ENCODE data around the gene GRWD1.

The GRWD1 gene

DNA sequence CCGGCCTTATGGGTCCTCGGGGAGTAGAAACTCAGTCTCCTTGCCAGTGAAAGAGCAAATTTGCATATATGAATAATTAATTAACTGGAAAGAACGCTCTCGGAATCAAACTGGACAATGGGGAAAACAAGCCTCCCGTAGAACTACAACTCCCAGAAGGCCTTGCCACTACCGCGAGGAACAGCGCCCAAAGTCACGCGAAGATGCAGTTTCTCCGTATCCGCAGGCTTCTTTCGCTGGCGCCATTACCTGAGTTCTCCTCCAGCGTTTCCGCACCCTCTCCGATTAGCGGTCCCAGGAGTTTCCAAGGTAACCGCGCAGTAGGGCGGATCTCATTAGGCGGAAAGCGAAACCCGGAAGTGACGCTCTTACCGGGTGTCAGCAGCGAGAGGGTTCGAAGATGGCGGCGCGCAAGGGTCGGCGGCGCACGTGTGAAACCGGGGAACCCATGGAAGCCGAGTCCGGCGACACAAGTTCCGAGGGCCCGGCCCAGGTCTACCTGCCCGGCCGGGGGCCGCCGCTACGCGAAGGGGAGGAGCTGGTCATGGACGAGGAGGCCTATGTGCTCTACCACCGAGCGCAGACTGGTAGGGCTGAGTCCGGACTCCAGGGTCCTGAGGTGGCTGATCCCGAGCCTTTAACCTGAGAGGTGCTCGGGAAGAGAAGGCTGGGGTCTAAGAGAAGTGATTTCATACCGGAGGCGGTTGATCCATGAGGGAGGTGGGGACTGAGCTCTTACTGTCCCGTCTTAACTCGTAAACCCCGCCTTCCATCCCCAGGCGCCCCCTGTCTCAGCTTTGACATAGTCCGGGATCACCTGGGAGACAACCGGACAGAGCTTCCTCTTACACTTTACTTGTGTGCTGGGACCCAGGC is at the start of gene GRWD1:
Gene GRWD1, plus strand, starts transcription at position 378 of the 876 bp plus-strand sequence. Its CDS starts 23 bp downstream, at position 401.
- DNase-seq (ENCODE audit: low spot score) = peak; percentile 96

DNA sequence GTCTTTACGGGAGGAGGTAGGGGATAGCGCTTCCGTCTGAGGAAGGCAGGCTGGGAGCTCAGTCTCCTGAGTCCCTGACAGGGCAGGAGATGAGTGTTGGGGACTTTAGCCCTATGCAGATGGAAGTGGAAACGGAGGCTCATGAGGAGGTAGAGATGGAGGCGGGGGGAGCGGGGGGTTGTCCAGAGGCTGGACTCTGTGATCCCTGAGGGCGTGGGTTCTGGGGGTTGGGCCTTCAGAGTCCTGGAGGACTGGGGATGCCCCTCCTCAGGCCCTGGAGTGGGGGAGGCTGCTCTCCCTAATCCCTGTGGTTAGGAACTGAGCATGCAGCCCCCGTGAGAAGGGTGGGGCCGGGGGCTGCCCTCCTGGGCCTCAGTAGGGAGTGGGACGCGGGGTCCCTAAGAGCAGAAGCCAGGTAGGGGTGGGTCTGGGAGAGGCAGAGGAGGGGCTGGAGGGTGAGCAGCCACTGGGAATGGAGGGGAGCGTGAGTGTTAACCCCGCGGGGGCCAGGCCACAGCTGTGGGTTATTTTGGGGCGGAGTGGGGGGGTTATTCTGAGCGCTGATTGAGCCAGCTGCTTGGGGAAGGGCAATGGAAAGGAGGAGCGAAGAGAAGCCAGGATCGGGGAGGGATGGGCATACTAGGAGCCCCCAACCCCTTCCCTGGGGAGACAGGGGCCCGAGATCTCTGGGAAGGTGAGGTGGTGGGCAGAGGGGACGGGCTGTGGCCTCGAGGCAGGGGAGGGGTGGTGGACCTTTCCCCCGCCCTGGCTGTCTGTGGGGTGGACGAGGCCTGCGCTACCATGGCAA is 49.6 kb upstream of the GRWD1 start:
- no peak for DNase-seq (ENCODE audit: low spot score)

DNA sequence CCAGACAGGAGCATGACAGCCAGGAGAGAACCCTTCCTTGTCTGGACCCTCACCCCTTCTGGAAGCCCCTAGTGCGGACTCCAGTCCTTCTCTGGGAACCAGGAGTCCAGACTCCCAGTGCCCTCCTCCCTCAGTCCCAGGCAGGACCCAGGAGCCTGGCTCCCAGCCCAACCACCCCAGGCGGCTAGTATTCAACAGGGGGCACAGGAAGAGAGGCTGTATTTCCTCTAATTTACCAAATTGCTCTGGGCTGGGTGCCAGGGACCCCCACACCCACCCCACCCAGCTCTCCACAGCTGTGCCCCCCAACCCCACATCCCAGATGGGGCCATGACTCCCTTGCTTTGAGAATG is 49.0 kb upstream of the GRWD1 start:
- no peak for DNase-seq (ENCODE audit: low spot score)

DNA sequence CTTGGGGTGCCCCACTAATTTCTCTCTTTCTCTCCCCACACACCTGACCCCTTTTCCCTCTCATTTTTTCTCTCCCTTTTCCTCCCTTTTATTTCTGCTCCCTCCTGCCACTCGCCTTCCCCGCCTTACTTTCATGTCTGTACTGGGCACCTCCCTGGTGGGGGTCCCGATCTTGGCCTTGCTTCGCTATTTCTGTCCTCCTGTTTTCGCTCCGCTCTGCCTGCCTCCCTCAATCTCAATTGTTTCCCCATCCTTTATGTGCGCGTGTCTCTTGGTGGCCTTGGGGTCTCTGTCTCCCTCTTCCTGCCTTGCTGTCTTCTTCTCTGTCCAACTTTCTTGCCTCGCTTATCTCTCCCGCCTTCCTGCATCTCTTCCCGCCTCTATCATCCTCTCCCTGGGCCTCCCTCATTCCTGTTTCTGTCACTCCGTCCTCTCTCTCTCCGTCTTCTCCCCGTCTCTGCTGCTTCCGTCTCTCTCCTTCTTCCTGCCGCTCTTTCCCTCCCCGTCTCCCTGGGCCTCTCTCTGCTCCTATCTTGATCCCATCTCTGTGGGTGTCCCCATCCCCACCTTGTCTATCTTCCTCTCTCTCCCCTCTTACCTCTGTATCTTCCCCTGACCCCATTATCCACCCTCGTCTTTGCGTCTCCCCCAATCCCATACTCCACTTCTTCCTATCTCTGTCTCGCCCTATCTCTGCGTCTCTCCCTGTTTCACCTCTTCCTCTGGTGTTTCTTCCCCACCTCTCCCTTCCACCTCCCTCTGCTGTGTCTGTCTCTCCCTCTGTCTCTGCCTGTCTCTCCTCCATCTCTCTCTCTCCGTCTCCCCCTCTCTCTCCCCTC is 48.3 kb upstream of the GRWD1 start:
- no peak for DNase-seq (ENCODE audit: low spot score)

DNA sequence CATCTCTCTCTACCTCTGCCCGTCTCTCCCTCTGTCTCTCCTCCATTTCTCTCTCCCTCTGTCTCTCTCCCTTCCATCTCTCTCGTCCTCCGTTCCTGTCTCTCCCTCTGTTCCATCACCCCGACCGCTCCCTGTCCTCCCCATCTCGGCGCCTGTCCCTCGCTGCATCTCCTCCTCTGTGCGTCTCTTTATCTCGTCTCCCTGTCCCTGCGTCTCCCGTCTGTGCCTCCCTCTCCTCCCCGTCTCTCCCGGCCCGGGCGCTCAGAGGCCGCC is 47.7 kb upstream of the GRWD1 start:
- peak; percentile 23 for DNase-seq (ENCODE audit: low spot score)

DNA sequence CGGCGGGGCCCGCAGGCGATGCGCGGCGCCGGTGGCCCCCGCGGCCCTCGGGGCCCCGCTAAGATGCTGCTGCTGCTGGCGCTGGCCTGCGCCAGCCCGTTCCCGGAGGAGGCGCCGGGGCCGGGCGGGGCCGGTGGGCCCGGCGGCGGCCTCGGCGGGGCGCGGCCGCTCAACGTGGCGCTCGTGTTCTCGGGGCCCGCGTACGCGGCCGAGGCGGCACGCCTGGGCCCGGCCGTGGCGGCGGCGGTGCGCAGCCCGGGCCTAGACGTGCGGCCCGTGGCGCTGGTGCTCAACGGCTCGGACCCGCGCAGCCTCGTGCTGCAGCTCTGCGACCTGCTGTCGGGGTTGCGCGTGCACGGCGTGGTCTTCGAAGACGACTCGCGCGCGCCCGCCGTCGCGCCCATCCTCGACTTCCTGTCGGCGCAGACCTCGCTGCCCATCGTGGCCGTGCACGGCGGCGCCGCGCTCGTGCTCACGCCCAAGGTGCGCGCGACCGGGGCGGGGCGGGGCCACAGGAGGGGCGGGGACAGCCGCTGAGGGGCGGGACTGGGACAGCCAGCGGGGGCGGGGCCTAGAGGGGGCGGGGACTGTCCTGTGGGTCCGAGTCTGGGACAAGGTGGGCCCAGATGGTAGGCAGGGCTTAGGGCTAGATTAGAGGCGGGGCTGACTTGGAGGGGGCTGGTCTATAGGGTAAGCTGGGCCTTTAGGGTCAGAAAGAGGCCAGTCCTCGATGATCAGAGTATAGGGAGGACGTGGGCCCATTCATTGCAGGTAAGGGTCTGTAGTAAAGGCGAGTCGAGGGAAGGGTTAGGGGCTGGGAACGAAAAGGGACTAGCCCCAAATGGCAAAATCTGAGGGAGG is 47.2 kb upstream of the GRWD1 start:
- peak; percentile 75 for DNase-seq (ENCODE audit: low spot score)

DNA sequence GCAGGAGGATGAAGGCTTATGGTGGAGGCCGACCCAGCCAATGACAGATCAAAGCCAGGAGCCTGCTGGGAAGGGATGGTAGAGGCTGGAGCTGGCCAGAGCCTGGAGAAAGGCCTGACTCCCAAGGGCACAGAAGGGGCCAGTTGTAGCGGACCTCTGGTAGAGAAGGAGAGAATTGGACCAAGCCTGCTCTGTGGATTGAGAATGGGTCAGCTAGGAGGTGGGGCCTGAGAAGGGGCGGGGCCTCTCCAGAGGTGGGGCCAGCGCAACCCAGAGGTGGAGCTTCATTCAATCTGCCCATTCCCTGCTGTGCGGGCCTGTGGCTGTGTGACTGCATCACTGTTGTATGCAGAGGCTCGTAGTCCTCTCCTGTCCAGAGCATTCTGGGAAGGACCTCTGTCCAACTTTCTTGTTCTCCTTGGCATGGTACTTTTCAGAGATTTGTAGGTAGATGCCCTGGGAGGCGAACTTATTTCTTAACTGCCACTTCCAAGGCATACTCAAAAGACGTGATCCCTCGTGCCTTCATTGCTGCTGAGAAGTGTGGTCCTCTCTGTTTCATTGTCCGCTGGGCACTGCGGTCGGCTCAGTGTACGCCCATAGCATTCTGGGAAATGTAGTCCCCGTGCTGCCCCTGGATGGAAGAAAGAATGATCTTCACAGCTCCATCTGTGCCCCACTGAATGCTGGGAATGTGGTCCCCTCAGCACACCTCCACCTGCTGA is 45.6 kb upstream of the GRWD1 start:
- peak; percentile 89 for DNase-seq (ENCODE audit: low spot score)

DNA sequence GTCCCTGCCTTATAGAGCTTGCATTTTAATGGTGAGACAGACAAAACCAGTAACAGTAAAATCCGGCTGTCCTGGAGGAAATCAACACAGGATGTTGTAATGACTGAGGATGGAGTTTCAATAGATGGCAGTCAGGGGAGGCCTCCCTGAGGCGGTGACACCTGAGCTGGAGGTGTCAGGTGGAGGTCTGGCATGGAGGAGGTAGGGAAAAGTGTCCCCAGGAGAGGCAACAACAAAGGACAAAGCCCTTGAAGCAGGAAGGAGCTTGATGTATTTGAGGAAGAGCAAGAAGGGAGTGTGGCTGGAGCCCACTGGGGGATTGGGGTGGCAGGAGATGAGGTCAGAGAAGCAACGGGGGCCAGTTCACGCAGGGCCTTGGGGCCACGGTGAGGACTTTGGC is 44.5 kb upstream of the GRWD1 start:
- DNase-seq (ENCODE audit: low spot score) = no peak

DNA sequence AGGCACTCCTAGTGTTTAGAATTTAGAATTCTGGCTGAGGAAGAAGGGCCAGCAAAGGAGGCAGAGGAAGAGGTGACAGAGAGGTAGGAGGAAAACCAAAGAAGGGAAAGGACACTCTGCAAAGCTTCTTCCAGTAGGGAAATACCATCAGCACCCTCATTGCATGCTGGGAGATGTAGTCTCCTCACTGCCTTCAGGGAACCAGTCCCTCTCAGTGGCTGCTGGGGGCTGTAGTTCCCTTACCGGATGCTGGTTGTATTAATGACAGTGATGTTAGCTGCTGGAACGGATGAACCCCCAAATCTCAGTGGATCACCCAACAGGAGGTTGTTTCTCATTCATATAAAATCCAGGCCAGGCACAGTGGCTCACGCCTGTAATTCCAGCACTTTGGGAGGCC is 42.2 kb upstream of the GRWD1 start:
- peak; percentile 64 for DNase-seq (ENCODE audit: low spot score)

DNA sequence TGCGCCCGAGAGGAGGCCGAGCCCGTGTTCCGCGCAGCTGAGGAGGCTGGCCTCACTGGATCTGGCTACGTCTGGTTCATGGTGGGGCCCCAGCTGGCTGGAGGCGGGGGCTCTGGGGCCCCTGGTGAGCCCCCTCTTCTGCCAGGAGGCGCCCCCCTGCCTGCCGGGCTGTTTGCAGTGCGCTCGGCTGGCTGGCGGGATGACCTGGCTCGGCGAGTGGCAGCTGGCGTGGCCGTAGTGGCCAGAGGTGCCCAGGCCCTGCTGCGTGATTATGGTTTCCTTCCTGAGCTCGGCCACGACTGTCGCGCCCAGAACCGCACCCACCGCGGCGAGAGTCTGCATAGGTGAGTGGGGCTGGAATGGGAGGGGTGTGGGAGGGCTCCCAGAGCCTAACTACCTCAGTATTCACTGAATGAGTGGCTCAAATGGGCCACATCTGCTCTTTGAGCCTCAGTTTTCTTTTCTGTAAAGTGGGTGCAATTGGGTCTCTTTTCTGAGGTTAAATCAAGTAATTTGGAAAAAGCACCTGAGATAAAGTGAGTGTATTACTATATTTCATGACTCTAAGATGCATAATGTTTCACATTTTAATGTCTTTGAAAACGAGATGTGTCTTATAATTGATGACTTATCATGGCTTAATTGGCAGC is 40.6 kb upstream of the GRWD1 start:
- no peak for DNase-seq (ENCODE audit: low spot score)

DNA sequence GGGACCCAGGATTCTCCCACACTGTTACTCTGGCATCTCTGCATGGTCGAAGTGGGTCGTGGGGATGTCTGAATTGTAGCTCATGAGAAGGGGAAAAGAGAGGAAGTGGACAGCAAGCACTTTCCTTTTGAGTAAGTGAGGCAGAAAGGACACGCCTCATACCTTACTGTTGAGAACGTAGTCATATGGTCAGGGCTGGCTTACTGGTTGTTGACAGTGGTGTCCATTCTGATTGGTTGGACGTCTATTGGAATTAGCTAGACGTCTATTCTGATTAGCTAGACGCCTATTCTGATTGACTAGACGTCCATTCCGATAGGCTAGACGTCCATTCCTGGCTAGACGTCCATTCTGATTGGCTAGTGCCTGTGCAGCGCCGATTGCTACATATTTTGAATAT is 39.9 kb upstream of the GRWD1 start:
- DNase-seq (ENCODE audit: low spot score) = no peak

DNA sequence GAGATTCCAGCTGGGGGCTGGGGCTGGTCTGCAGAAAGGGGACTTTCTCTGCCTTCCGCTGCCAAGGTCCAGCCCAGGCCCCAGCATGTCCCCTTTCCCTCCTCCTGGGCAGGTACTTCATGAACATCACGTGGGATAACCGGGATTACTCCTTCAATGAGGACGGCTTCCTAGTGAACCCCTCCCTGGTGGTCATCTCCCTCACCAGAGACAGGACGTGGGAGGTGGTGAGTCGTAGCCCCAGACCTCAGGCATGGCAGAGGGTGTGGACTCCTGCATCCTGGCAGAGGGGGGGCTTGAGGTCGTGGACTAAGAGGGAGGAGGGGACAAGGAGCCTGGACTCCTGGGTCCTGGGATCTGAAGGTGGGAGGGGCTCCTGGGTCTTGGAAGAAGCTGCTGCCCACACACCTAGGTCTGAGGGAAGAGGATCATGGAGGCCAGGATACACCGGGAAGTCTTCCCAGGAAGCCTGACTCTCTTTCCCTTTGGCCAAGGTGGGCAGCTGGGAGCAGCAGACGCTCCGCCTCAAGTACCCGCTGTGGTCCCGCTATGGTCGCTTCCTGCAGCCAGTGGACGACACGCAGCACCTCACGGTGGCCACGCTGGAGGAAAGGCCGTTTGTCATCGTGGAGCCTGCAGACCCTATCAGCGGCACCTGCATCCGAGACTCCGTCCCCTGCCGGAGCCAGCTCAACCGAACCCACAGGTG is 31.8 kb upstream of the GRWD1 start:
- peak; percentile 32 for DNase-seq (ENCODE audit: low spot score)

DNA sequence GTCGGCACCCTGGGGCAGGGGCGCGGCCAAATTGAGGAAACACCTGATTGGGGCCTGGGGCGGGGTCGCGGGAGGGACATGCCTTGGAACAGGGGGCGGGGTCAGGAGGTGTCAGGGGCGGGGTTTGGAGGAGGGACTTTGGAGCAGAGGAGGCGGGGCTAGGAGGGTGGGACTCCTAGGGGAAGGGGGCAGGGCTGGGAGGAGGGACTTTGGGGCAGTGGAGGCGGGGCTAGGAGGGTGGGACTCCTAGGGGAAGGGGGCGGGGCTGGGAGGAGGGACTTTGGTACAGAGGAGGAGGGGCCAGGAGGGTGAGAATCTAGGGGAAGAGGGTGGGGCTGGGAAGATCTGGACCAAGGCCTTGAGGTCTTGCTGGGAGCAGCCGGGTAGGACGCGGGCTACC is 30.4 kb upstream of the GRWD1 start:
- peak; percentile 50 for DNase-seq (ENCODE audit: low spot score)

DNA sequence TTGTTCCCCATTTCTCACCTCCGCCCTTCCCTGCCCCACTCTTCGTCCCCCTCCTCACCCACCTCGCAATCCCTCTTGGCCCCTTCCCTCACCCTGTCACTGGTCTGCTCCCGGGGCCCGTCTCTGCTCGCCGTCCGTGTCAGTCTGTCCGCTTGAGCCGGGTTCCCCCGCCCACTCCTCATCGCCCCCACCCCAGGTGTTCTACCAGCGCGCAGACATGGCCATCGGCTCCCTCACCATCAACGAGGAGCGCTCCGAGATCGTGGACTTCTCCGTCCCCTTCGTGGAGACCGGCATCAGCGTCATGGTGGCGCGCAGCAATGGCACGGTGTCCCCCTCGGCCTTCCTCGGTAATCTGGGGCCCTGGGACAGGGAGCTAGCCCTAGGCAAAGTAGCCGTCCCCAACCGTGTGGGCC is 30.0 kb upstream of the GRWD1 start:
- DNase-seq (ENCODE audit: low spot score) = no peak

DNA sequence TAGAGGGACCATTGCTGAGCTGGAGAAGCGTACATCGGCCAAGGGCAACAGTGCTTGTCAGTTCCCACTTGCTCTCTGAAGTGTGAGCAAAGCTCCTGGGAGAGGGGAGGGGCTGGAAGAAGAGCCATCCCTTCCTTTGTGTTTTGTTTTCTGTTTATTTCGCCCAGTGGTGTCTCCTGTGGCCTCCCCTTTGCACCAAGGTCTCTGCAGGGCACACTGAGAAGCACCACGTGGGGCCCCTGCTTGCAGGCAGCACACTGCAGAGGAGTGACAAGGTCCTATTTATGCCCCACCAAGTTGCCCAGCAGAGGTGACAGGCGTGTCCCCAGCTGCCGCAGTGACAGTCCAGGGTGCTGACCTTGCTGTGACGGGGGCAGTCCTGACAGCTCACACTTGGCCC is 28.4 kb upstream of the GRWD1 start:
- no peak for DNase-seq (ENCODE audit: low spot score)

DNA sequence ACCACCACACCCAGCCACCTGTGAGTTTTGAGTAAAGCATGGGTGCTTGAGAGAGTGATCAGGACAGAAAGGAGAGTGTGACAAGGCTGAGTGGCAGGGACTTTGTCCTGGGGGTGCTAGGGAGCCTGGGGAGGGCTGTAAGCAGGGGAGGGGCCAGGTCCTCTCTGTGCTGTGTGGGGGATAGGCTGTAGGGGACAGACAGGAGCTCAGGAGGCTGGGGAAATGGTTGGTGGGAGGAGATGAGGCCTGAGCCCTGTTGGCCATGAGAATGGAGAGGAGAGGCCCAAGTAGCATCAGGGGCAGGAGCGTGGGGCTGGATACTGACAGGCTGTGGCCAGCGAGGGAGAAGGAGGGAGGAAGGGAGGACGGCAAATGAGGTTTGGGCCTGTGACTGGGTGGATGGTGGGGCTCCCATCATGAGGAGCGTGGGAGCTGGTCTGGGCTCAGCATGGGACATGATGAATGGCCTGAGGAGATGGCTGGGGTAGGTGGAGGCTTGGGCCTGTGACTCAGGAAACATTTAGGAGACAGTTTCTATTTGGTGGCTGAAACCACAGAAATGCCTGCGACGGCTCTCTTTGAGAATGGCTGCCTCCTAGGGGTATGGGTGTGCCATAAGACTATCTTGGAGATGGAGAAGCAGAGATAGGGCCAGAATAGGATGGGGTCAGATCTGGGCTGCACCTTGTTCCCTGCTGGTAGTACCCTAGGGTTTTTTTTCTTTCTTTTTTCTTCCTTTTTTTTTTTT is 27.3 kb upstream of the GRWD1 start:
- DNase-seq (ENCODE audit: low spot score) = peak; percentile 34

DNA sequence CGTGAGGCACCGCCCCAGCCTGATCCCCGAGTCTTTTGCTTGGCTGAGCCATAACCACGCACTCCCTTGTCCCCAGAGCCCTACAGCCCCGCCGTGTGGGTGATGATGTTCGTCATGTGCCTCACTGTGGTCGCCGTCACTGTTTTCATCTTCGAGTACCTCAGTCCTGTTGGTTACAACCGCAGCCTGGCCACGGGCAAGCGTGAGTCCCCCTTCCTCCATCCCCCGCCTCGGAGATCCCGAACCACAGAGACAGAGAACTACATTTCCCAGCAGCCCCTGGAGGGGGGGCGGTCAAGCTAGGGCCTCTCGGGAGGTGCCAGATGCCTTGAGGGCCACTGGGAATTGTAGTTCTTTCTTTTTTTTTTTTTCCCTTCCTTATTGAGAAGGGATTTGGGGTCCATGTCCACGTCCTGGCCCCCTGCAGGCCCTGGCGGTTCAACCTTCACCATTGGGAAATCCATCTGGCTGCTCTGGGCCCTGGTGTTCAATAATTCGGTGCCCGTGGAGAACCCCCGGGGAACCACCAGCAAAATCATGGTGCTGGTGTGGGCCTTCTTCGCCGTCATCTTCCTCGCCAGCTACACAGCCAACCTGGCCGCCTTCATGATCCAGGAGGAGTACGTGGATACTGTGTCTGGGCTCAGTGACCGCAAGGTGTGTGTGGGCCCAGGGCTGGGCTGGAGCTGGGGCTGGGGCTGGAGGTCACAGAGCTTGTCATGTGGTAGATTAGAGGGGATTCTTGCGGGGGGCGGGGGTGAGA is 26.4 kb upstream of the GRWD1 start:
- DNase-seq (ENCODE audit: low spot score) = peak; percentile 53

DNA sequence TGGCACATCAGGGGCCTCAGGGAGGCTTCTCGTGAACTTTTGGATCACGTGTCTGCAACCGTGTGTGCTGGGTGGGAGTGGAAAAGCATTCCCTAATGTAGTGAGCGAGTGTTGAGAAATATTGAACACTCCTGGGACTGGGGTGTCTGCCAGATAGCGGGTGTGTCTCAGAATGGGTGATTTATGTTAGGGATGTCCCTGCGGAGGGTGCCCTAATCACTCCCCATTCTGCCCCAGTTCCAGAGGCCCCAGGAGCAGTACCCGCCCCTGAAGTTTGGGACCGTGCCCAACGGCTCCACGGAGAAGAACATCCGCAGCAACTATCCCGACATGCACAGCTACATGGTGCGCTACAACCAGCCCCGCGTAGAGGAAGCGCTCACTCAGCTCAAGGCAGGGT is 24.2 kb upstream of the GRWD1 start:
- no peak for DNase-seq (ENCODE audit: low spot score)

Measured in AG08395 (cell line).